Activated CD8-positive, alpha-beta memory T cell treated with anti-CD3 and anti-CD28 coated beads for 36 hours (primary cell): ENCODE results near the gene C20orf204. TPM values are rescaled to one million over a fixed set of nuclear protein-coding genes. Genes with fewer than 3 reads are reported as not detected.

Source experiments
- CTCF ChIA-PET: fragments of 350-600 bp; sonication (Branson Sonifier 250); formaldehyde crosslinking; loops from one replicate; lab custom pipeline; 2021; ENCODE audit warnings: antibody characterized with exemption; lab: Charles Lee
- POLR2A ChIA-PET: fragments of 350-600 bp; sonication (Branson Sonifier 250); formaldehyde crosslinking; loops from one replicate; lab custom pipeline; 2021; ENCODE audit warnings: antibody characterized with exemption; lab: Charles Lee
- total RNA-seq, 2 experiments: library from RNA; stranded (reverse); gene quantifications; one replicate each; pipeline ENCODE4 v1.2.3, GENCODE V29; 2021

Gene C20orf204
- total RNA-seq, 2 experiments from 2014 or later, result 2.1 to 2.6 TPM

GRCh38 chr20:64038565-64039292 lies 2.7 kb downstream of the C20orf204 start:
- CTCF ChIA-PET, result interaction anchor here (0.6 to 6.2 kb wide), 34 partner anchors 8 to 412 kb away, joined by 3 to 67 read pairs (median 4); partner anchors contain the start of genes GMEB2, LKAAEAR1, OPRL1 and PRPF6
- POLR2A ChIA-PET, result interaction anchor here (0.8 to 1.7 kb wide), 4 partner anchors 56 to 517 kb away, joined by 3 to 13 read pairs (median 6); partner anchors contain the start of genes PRPF6 and SAMD10

- POLR2A ChIA-PET, result interaction anchor here (1.0 to 1.7 kb wide), 2 partner anchors 57 to 59 kb away, joined by 3 to 13 read pairs; partner anchors contain the start of genes PRPF6 and SAMD10
- CTCF ChIA-PET, result interaction anchor here (0.9 to 6.2 kb wide), 22 partner anchors 9 to 265 kb away, joined by 3 to 67 read pairs (median 5); partner anchors contain the start of genes LKAAEAR1, OPRL1, PRPF6 and RGS19
Measured at GRCh38 chr20:64039293-64040160, 3.5 kb downstream of the C20orf204 start.

GRCh38 chr20:64040231-64041039 lies 4.5 kb downstream of the C20orf204 start:
- CTCF ChIA-PET, result interaction anchor here (1.3 to 6.2 kb wide), 7 partner anchors 14 to 80 kb away, joined by 5 to 67 read pairs (median 10); partner anchors contain the start of genes LKAAEAR1, PRPF6, SAMD10 and TCEA2
- POLR2A ChIA-PET, result interaction anchor here (1.0 kb wide), 1 partner anchor 58 kb away, joined by 3 read pairs; no protein-coding TSS in a partner anchor

GRCh38 chr20:64041040-64041780 lies 5.2 kb downstream of the C20orf204 start:
- POLR2A ChIA-PET, result no interaction called here
- CTCF ChIA-PET, result interaction anchor here (1.1 to 6.2 kb wide), 5 partner anchors 13 to 139 kb away, joined by 3 to 67 read pairs (median 8); partner anchors contain the start of genes PRPF6 and TCEA2

GRCh38 chr20:64041781-64042053 lies 5.7 kb downstream of the C20orf204 start:
- CTCF ChIA-PET, result interaction anchor here (1.1 to 6.2 kb wide), 4 partner anchors 18 to 139 kb away, joined by 3 to 67 read pairs (median 23); partner anchors contain the start of genes PRPF6 and TCEA2
- POLR2A ChIA-PET, result no interaction called here

GRCh38 chr20:64042054-64042781 lies 6.2 kb downstream of the C20orf204 start:
- CTCF ChIA-PET, result interaction anchor here (1.1 to 6.1 kb wide), 3 partner anchors 18 to 140 kb away, joined by 3 to 67 read pairs (median 8); partner anchors contain the start of genes PRPF6 and TCEA2
- POLR2A ChIA-PET, result no interaction called here

- ChIA-PET CTCF (interaction anchor here (1.2 kb wide), 2 partner anchors 14 to 18 kb away, joined by 3 to 5 read pairs; no protein-coding TSS in a partner anchor), POLR2A (no interaction called here)
Measured at GRCh38 chr20:64043768-64044167, 7.8 kb downstream of the C20orf204 start.

- ChIA-PET POLR2A (no interaction called here), CTCF (no interaction called here)
Measured at GRCh38 chr20:64044484-64045247, 8.7 kb downstream of the C20orf204 start.

GRCh38 chr20:64045346-64046011 lies 9.5 kb downstream of the C20orf204 start:
- POLR2A ChIA-PET, result no interaction called here
- CTCF ChIA-PET, result no interaction called here

- ChIA-PET CTCF (interaction anchor here (0.7 to 0.8 kb wide), 2 partner anchors 9 to 339 kb away, joined by 3 to 4 read pairs; partner anchors contain the start of genes ARFRP1 and ZGPAT), POLR2A (no interaction called here)
Measured at GRCh38 chr20:64047046-64047389, 11.0 kb downstream of the C20orf204 start.

- POLR2A ChIA-PET, result no interaction called here
- CTCF ChIA-PET, result no interaction called here
Measured at GRCh38 chr20:64047968-64048401, 12.0 kb downstream of the C20orf204 start.

GRCh38 chr20:64048402-64049044 lies 12.5 kb downstream of the C20orf204 start:
- ChIA-PET CTCF (interaction anchor here (1.2 kb wide), 1 partner anchor 11 kb away, joined by 3 read pairs; no protein-coding TSS in a partner anchor), POLR2A (no interaction called here)

- CTCF ChIA-PET, result interaction anchor here (1.0 to 1.2 kb wide), 2 partner anchors 11 to 511 kb away, joined by 3 read pairs; no protein-coding TSS in a partner anchor
Measured at GRCh38 chr20:64049060-64049877, 13.3 kb downstream of the C20orf204 start, which contains the start of gene SOX18. TSS of gene SOX18 (minus strand) at chr20:64049639. CDS start at chr20:64049516, 123 bp downstream.

GRCh38 chr20:64049878-64050260 lies 13.9 kb downstream of the C20orf204 start:
- ChIA-PET POLR2A (no interaction called here), CTCF (interaction anchor here (0.6 to 4.1 kb wide), 5 partner anchors 10 to 512 kb away, joined by 3 to 17 read pairs (median 3); no protein-coding TSS in a partner anchor)

More at GRCh38 chr20:64049060-64049877, 13.3 kb downstream of the C20orf204 start, which contains the start of gene SOX18:
- POLR2A ChIA-PET, result no interaction called here
